Medulla oblongata (tissue), 1 donor: ENCODE results near the gene BPIFA3.
"Not testable (repeated sequence)": the region's sequence is repeated elsewhere in the genome, so short reads cannot be mapped to it uniquely, and the experiment has no call there.

Experiments used
- DNase-seq: peaks from one replicate; pipeline ENCODE4 v3.0.0-alpha.2; 2015; ENCODE audit errors: extremely low spot score

The BPIFA3 gene

GRCh38 chr20:33217052-33217451 lies at the start of gene BPIFA3:
BPIFA3 (plus strand) TSS chr20:33217352; CDS start chr20:33217537, 185 bp downstream.
- DNase-seq, result no peak

DNA sequence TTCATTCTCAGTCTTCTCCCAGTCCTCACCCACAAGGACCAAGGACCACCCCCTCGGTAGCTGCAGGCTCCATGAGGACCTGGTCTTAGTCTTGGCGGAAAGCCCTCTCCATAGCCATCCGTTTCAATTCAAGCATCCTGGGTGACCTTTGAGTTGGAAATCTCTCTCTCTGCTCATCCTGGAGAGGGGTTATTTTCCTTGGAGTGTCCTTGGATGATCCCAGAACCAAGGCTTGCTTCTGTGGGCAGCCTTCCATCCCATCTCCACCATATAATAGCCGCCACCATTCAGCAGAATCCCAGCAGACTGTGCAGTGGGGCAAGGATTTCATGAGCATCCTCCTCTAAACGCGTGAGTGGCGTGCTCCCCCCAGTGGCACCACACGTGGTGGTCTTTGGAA lies 49.3 kb upstream of the BPIFA3 start, which contains the start of gene BPIFA2:
TSS of gene BPIFA2 (plus strand) at position 301 of the 400 bp plus-strand sequence. CDS start 987 bp downstream, outside the sequence.
- no peak for DNase-seq

DNA sequence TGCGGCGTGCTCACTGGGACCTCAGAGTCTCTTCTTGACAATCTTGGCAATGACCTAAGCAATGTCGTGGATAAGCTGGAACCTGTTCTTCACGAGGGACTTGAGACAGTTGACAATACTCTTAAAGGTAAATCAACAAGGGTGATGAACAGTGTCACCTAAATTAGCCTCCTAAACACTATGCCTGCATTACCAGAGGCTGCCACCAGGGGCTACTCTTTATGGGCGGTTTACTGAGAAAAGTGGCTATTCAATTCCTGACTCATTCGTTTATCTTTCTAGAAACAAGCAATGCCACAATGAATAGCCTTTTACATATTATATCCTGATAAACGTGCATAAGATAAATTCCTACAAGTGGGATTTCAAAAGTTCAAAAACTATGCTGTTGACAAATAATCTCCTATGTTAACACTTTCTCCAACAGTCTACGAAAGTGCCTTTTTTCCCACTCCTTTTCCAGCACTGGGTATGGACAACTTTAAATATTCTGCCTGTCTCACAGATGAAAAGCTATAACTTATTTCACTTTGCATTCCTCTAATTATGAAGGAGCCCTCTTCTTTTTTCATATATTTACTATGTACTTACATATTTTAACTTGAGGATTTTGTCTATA lies 47.9 kb upstream of the BPIFA3 start:
- DNase-seq, result no peak

DNA sequence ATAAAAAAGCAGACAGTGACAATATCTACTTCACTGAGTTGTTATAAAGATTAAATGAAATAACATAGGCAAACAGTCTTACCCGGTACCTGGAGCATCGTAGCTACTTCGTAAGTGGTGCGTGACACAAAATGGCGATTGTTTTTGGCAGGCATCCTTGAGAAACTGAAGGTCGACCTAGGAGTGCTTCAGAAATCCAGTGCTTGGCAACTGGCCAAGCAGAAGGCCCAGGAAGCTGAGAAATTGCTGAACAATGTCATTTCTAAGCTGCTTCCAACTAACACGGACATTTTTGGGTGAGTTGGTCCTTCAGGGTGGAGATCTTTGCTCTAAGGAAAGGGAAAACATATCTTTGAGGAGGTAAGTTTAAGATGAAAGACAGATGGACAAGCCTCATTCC lies 44.4 kb upstream of the BPIFA3 start:
- no peak for DNase-seq

- DNase-seq, result no peak
These were observed 42.0 kb upstream of the BPIFA3 start for GRCh38 chr20:33175123-33175522.

DNA sequence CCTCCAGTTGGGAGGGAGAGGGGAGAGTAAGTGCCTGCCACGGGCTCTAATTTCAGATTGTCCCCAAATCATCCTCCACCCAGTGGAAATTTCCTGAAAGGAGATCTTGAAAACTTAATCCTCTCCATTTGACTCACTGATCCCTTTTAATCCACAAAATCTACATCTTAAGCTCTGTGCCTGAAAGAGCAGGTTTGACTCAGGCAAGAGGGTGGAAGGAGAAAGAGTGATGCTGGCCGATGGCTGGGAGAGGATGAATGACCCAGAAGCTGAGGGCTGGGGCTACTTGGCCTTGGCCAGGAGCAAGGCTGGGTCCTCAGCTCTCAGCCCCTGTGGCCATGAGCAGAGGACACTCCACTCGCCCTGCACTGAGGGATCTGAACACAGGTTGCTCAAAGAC lies 41.1 kb upstream of the BPIFA3 start:
- no peak for DNase-seq

DNA sequence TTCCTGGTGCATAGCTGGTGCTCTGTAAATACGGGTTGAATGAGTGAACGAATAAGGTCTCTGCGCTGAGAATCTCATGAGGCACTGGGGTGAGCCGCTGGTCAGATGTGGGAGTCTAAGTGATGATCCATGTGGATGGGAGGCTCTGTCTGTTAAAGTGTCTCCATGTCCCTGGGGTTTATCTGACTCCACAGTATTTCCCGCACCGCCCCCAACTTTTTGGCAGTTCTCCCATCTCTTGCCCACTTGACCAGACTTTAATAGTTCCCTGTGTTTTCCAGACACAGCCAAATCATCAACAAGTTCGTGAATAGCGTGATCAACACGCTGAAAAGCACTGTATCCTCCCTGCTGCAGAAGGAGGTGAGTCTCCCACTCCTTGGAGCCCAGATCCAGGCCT lies 39.3 kb upstream of the BPIFA3 start:
- DNase-seq, result no peak

DNA sequence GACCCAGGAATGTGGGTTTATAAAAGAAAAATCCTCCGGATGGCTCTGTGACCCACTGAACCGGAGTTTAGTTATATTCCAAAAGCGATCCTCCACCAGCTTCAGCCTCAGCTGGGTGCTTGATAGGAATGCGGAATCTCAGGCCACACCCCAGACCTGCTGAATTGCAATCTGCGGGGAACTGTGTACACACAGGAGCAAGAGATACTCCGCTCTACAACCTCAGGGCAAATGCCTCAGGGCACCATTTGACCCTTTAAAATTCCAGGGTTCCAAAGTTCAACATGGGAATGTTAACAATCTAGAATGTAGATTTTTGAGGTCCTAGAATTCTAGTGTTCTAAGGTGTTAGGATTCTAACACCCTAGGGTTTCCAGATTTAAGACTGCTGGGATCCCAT lies 38.4 kb upstream of the BPIFA3 start:
- no peak for DNase-seq

GRCh38 chr20:33180169-33180568 lies 37.0 kb upstream of the BPIFA3 start:
- DNase-seq, result no peak

GRCh38 chr20:33181482-33182093 lies 35.6 kb upstream of the BPIFA3 start:
- no peak for DNase-seq

GRCh38 chr20:33183312-33183711 lies 33.8 kb upstream of the BPIFA3 start:
- DNase-seq, result no peak

- DNase-seq, result not testable (repeated sequence)
These were observed 32.0 kb upstream of the BPIFA3 start for GRCh38 chr20:33185031-33185590.

- no peak for DNase-seq
These were observed 29.7 kb upstream of the BPIFA3 start for GRCh38 chr20:33187491-33187890.

DNA sequence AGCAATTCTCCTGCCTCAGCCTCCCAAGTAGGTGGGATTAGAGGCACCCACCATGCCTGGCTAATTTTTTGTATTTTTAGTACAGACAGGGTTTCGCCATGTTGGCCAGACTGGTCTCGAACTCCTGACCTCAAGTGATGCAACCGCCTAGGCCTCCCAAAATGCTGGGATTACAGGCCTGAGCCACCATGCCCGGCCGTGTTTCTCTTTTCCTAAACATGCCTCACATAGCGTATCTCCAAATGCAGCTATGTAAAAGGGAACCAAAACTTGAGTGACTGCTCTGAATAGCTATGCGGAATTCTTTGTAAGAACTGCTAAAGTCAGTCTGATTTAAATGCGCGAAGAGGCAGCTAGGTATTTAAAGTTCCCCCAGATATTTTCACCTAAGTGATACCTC lies 28.7 kb upstream of the BPIFA3 start:
- DNase-seq, result no peak

DNA sequence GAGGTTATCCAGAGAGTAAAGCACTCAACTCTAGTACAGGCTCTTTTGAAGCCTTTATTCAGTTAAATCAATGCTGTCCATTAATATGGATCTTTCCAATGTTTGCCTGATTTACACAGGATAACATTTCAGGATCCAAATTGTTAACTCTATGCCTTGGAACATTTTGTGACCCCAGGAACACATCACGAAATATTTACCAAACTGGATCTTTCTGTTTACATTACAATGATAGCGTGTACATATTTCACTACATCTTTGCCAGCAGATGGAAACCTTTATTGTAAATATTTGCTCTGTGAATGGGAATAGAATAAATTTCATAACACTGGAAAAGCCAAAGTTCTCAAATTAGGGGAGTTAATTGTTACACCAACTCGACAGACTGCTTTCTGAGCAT lies 25.7 kb upstream of the BPIFA3 start:
- no peak for DNase-seq

- no peak for DNase-seq
These were observed 25.2 kb upstream of the BPIFA3 start for GRCh38 chr20:33191955-33192354.

- no peak for DNase-seq
These were observed 24.1 kb upstream of the BPIFA3 start for GRCh38 chr20:33192912-33193501.

- no peak for DNase-seq
These were observed 18.1 kb upstream of the BPIFA3 start for GRCh38 chr20:33199026-33199425.

DNA sequence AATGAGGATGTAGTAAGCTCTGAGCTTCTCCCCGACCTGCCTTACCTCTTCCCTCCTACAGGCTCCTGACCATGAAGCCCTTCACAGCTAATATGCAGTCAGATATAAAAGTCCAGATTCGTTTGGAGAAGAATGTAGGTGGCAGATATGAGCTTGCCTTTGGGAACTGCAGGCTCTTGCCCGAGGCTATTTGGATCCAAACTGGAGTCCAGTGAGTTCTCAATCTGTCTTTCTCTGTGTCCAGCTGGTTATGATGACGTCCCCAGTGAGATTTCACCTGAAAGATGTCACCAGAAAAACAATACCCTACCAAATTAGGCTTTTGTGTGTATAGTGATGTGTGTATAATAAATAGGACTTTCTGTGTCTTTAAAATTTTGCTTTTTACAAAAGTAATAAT lies 14.7 kb upstream of the BPIFA3 start:
- no peak for DNase-seq

GRCh38 chr20:33203444-33203843 lies 13.7 kb upstream of the BPIFA3 start:
- no peak for DNase-seq

GRCh38 chr20:33209789-33210188 lies 7.4 kb upstream of the BPIFA3 start:
- DNase-seq, result peak; percentile 70

DNA sequence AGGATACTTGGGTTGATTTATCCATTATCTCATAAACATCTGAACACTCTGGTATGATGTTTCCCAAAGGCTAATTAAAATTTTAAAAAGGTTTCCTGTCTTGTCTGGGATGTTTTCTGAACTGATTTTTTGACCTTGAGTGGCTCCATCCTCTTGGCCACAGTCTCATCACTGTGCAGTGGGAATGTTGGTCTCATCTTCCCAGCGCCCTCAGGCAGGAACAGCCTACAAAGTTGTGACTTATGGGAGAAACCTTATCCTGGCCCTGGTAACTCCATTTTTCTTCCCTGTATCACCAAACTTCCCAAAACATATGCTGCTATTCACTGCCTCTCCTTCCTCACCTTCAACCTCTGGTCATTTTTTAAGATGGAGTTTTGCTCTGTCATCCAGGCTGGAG lies 6.8 kb upstream of the BPIFA3 start:
- no peak for DNase-seq

DNA sequence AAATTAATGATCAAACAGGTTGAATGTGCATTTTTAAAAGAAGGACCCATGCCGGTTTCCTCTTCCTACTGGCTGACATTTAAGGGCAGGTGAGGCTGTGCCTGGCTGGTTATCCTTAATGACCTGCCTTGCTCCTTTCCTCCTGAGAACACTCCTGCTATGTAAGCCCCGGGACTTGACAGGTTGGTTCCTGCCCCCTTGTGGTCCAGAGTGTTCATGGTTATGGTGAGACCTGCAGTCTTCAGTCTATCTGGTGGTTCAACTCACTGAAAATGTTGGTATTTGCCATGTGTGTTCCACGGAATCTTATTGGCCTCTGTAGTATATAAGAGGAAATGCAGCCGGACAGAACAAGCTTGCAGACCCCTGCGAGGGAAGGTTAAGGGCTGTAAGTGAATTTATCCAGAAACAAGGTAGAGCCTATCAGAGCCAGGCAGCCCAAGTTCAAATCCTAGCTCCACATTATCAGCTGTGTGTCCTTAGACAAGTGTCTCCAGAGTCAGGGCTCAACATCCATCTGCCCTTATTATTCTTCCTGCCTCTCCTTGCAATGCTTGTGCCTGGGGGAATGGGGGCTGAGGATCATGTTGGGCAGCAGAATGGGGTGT lies 5.2 kb upstream of the BPIFA3 start:
- DNase-seq, result peak; percentile 8
